Fibroblast of lung (primary cell): ENCODE measurements around the gene TUFT1.

Experiments
- EZH2 ChIP-seq: IDR thresholded peaks from 2 replicates; pipeline ENCODE4 v1.5.1; 2012; ENCODE audit warnings: low read length, control low read depth, mild to moderate bottlenecking; ENCODE audit errors: missing control alignments
- TF ChIP-seq, protein P1 (sequence below), 2 donors: IDR thresholded peaks in 1 of 2; conservative IDR thresholded peaks in 1 of 2; 1 replicate in 1 of 2; 2 replicates in 1 of 2; pipeline ENCODE4 v1.5.1; 2011 to 2012; ENCODE audit warnings: low read length in 2 of 2, control low read depth in 1 of 2, inconsistent platforms in 1 of 2, low read depth in 1 of 2, mild to moderate bottlenecking in 1 of 2

DNA sequence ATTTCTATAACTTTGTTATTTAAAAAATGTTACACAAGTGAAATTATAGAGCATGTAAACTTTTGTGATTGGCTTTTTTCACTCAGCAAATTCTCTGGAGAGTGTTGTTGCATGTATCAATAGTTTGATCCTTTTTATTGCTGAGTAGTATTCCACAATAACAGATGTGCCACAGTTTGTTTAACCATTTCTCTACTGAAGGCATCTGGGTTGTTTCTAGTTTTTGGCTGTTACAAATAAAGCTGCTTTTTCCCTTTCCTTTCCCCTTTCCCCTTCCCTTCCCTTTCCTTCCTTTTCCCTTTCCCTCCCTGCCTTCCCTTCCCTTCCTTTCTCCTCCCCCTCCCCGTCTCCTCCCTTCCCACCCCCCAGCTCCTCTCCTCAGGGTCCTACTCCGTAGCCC is 15.9 kb downstream of the TUFT1 start:
- TF ChIP-seq, protein P1, sequence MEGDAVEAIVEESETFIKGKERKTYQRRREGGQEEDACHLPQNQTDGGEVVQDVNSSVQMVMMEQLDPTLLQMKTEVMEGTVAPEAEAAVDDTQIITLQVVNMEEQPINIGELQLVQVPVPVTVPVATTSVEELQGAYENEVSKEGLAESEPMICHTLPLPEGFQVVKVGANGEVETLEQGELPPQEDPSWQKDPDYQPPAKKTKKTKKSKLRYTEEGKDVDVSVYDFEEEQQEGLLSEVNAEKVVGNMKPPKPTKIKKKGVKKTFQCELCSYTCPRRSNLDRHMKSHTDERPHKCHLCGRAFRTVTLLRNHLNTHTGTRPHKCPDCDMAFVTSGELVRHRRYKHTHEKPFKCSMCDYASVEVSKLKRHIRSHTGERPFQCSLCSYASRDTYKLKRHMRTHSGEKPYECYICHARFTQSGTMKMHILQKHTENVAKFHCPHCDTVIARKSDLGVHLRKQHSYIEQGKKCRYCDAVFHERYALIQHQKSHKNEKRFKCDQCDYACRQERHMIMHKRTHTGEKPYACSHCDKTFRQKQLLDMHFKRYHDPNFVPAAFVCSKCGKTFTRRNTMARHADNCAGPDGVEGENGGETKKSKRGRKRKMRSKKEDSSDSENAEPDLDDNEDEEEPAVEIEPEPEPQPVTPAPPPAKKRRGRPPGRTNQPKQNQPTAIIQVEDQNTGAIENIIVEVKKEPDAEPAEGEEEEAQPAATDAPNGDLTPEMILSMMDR (conservative IDR thresholded peaks at IDR 0.05 in 1 of 2, IDR thresholded peaks at IDR 0.05 in 1 of 2; ENCODE audit: low read depth in 1 of 2, low read length in 2 of 2), result no peak
- TF ChIP-seq EZH2, result no peak
